Loucy (cell line): ENCODE measurements around the gene PCDHGC3.

Experiments used
- H2AFZ ChIP-seq: fragments of 200-600 bp; sonication (generic); 2 replicates; pipeline ENCODE4 v1.6.0; 2016; ENCODE audit warnings: antibody characterized with exemption, mild to moderate bottlenecking, low read length, moderate library complexity
- H3F3A ChIP-seq: fragments of 200-600 bp; 2 replicates; pipeline ENCODE4 v1.6.0; 2016; ENCODE audit warnings: antibody characterized with exemption, low read depth, mild to moderate bottlenecking
- H3K27me3 ChIP-seq: fragments of 200-600 bp; sonication (generic); 2 replicates; pipeline ENCODE4 v1.6.1; 2014; ENCODE audit warnings: low read length, mild to moderate bottlenecking; ENCODE audit not compliant: insufficient read depth, poor library complexity, severe bottlenecking
- H3K36me3 ChIP-seq: fragments of 200-600 bp; sonication (generic); 2 replicates; pipeline ENCODE4 v1.6.1; 2016; ENCODE audit warnings: low read length; ENCODE audit not compliant: insufficient read depth
- H3K4me1 ChIP-seq: fragments of 200-600 bp; sonication (generic); 2 replicates; pipeline ENCODE4 v1.5.1; 2014; ENCODE audit warnings: low read length, mild to moderate bottlenecking; ENCODE audit not compliant: insufficient read depth, poor library complexity, severe bottlenecking
- H3K4me2 ChIP-seq: fragments of 200-600 bp; sonication (generic); 2 replicates; pipeline ENCODE4 v1.6.0; 2014; ENCODE audit warnings: antibody characterized with exemption, low read length, low read depth, mild to moderate bottlenecking; ENCODE audit not compliant: poor library complexity, severe bottlenecking
- H3K4me3 ChIP-seq: fragments of 200-600 bp; sonication (generic); 2 replicates; pipeline ENCODE4 v1.5.1; 2014; ENCODE audit warnings: low read length, mild to moderate bottlenecking, mixed read lengths; ENCODE audit not compliant: poor library complexity, severe bottlenecking
- H3K79me2 ChIP-seq: fragments of 200-600 bp; sonication (generic); 2 replicates; pipeline ENCODE4 v1.6.1; 2014; ENCODE audit warnings: low read length; ENCODE audit not compliant: insufficient read depth
- H3K9ac ChIP-seq: fragments of 200-600 bp; sonication (generic); 2 replicates; pipeline ENCODE4 v1.6.0; 2014; ENCODE audit warnings: mild to moderate bottlenecking, low read depth, low read length, moderate library complexity; ENCODE audit not compliant: poor library complexity, severe bottlenecking
- H3K9me2 ChIP-seq: fragments of 200-600 bp; sonication (generic); replicated peaks from 2 replicates; pipeline ENCODE4 v1.6.1; 2016; ENCODE audit warnings: low read depth, low read length, mixed read lengths
- H3K9me3 ChIP-seq: fragments of 200-600 bp; sonication (generic); 2 replicates; pipeline ENCODE4 v1.6.1; 2014; ENCODE audit warnings: mild to moderate bottlenecking, antibody characterized with exemption, low read length, low read depth; ENCODE audit not compliant: insufficient read depth
- H4K20me1 ChIP-seq: fragments of 200-600 bp; sonication (generic); 2 replicates; pipeline ENCODE4 v1.6.0; 2014; ENCODE audit warnings: antibody characterized with exemption, low read length, mild to moderate bottlenecking; ENCODE audit not compliant: insufficient read depth, poor library complexity, severe bottlenecking
- CTCF ChIP-seq: fragments of 200-600 bp; sonication (generic); conservative IDR thresholded peaks from 2 replicates; pipeline ENCODE4 v1.5.1; 2014; ENCODE audit warnings: mild to moderate bottlenecking, antibody characterized with exemption, low read length
- EZH2phosphoT487 ChIP-seq: fragments of 200-600 bp; IDR thresholded peaks from 2 replicates; pipeline ENCODE4 v1.6.1; 2018; ENCODE audit warnings: antibody characterized with exemption, mild to moderate bottlenecking, moderate library complexity, borderline replicate concordance

The PCDHGC3 gene

GRCh38 chr5:141516672-141517025 lies 40.9 kb downstream of the PCDHGC3 start:
- Histone ChIP-seq H3K79me2 (no peaks in the 10 kb centered on the region), H3K9ac (no peak overlapping the region), H2AFZ (no peak overlapping the region), H4K20me1 (no peaks in the 10 kb centered on the region), H3K4me2 (no peak overlapping the region), H3K36me3 (peaks cover 91% of the 10 kb centered on the region; the same call in 1 of the 2 replicates), H3K9me3 (no peaks in the 10 kb centered on the region), H3K27me3 (no peaks in the 10 kb centered on the region), H3K4me3 (no peak overlapping the region), H3K4me1 (no peaks in the 10 kb centered on the region), H3K9me2 (no peaks in the 10 kb centered on the region), H3F3A (no peaks in the 10 kb centered on the region)
- TF ChIP-seq EZH2phosphoT487: no peak
- no peak for TF ChIP-seq CTCF

DNA sequence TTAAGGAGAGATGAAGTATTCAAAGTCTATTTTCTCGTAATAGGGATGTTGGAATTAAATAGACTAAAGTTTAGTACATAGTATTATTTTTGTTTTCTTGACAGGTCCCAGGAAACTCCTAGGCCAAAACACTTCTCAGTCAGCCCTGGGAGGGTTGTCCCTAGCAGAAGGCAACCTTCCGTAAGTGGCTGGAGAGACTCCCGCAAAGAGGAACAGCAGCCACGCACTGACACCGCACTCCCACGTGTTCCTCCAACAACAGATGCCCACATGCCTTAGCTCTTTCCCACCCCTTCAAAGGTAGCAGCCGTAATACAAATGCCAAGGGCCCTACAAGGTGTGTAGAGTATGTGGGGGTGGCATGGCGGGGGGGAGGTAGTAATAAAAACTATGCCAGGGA lies 41.5 kb downstream of the PCDHGC3 start:
- Histone ChIP-seq H3K9ac (no peak overlapping the region), H3K4me1 (no peaks in the 10 kb centered on the region), H2AFZ (no peak overlapping the region), H3K79me2 (no peaks in the 10 kb centered on the region), H3K27me3 (no peaks in the 10 kb centered on the region), H3K9me3 (no peaks in the 10 kb centered on the region), H3F3A (no peaks in the 10 kb centered on the region), H3K36me3 (peaks cover 97% of the 10 kb centered on the region; the same call in 1 of the 2 replicates), H4K20me1 (no peaks in the 10 kb centered on the region), H3K9me2 (no peaks in the 10 kb centered on the region), H3K4me3 (no peak overlapping the region), H3K4me2 (no peak overlapping the region)
- TF ChIP-seq CTCF (no peak), EZH2phosphoT487 (no peak)

DNA sequence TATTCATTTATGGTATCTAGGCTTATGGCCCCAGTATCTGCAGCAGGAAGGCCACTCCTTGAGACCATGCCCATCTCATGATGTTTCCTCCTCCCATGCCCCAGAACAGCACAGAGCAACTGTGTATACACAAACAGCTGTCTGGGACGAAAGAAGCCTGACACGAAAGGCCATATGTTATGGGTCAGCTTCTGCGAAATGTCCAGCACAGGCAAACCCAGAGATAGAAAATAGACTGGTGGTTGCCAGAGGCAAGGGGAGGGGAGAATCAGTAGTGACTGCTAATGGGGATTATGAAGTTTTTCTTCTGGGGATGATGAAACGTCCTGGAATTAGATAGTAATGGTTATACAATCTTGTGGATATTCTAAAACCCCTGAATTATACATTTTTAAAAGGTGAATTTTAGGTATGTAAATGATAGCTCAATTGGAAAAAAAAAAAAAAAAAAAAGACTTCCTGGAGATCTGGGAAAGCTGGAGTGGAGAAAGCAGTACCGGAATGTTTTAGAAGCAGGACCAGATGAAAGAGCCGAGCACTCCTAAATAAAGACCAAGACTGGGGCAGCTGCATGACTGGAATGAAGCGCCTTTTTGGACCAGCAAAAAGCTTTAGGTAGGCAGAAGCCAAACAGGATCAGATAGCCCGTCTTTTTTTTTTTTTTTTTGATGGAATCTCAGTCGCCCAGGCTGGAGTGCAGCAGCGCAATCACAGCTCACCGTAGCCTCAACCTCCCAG lies 42.3 kb downstream of the PCDHGC3 start:
- Histone ChIP-seq H3K79me2 (no peaks in the 10 kb centered on the region), H3K36me3 (peaks cover 99% of the 10 kb centered on the region; the same call in 1 of the 2 replicates), H4K20me1 (no peaks in the 10 kb centered on the region), H3K9ac (no peak overlapping the region), H3F3A (no peaks in the 10 kb centered on the region), H3K9me3 (no peaks in the 10 kb centered on the region), H2AFZ (no peak overlapping the region), H3K4me2 (no peak overlapping the region), H3K4me1 (no peaks in the 10 kb centered on the region), H3K4me3 (no peak overlapping the region), H3K9me2 (no peaks in the 10 kb centered on the region), H3K27me3 (no peaks in the 10 kb centered on the region)
- TF ChIP-seq EZH2phosphoT487 (no peak), CTCF (no peak)
